Measurements from ENCODE around the gene MMS19.
"Not testable (repeated sequence)": the region's sequence is repeated elsewhere in the genome, so short reads cannot be mapped to it uniquely, and the experiment has no call there.

Gene MMS19

DNA sequence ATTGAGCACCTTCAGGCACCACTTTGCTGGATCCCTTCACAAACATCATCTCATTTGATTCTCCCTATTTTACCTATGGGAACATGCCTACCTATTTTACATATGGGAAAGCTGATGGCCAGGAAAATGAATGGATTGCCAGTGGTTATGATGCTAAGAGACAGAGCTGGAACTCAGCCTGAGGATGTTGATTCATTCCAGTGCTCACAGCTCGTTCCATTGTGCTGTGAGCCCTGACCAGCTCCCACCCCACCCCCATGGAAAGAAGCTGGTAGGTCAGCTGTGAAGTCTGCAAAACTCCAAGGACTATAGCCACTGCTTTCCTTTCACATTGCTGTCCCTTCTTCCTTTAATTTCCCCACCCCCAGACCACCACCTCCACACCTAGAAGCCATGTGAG is 10.1 kb upstream of the MMS19 start:
- H3K27ac ChIP-seq = no peak overlapping the region
- no peak overlapping the region for H3K4me3 ChIP-seq

- no peak overlapping the region for H3K27ac ChIP-seq
- H3K4me3 ChIP-seq = no peak overlapping the region
Observed at GRCh38 chr10:97506199-97506991, 8.2 kb upstream of the MMS19 start.

DNA sequence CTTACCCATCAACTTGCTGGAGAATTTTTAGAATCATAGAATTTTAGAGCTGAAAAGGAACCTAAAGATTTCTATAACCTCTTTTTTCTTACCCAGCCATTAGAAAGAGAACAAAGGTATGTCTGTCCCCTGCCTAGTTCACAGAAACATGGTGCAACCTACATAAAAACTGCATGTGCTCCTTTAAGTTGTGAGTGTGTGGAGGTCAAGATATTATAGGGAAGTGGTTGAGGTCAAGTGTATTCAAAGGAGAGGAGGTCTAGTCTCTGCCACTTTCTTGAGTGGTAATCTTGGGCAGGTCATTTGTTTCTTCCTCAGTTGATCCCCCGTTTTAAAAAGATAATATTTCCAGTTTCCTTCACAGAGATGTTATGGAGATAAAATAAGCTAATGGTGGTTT is 6.9 kb upstream of the MMS19 start:
- no peak overlapping the region for H3K27ac ChIP-seq
- H3K4me3 ChIP-seq = no peak overlapping the region

- H3K4me3 ChIP-seq = no peak overlapping the region
- no peak overlapping the region for H3K27ac ChIP-seq
Observed at GRCh38 chr10:97503406-97503805, 5.2 kb upstream of the MMS19 start.

DNA sequence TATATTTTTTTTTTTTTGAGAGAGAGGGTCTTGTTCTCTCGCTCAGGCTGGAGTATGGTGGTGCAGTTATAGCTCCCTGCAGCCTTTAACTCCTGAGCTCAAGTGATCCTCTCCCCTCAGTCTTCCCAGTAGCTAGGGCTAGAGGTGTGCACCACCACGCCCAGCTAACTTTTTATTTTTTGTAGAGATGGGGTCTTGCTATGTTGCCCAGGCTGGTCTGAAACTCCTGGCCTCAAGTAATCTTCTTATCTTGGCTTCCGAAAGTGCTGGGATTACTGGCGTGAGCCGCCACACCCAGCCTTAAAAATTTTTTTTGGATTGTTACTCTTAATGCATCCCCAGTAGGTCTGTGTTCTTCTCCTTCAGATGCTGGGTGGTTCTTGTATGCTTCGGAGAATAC is 4.7 kb upstream of the MMS19 start:
- Histone ChIP-seq H3K27ac (no peak overlapping the region), H3K4me3 (no peak overlapping the region)

DNA sequence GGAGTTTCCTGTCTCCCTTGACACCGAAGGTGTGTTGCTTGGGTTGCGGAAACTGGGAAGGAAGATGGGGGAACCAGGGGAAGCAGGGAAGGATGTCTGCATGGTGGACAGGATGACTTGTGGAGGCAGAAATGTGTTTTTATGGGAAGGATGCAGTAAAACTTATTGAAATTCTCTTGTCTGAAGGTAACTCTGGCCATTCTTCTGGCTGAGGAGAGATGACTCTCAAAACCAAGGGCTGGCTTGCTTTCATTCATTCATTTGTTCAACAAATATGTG is 2.0 kb upstream of the MMS19 start:
- peak overlapping the region in 13 of 21 experiments; percentile 84 to 97 (median 90) for H3K27ac ChIP-seq
- H3K4me3 ChIP-seq = peak overlapping the region in 6 of 7 experiments; percentile 81 to 98 (median 92)

DNA sequence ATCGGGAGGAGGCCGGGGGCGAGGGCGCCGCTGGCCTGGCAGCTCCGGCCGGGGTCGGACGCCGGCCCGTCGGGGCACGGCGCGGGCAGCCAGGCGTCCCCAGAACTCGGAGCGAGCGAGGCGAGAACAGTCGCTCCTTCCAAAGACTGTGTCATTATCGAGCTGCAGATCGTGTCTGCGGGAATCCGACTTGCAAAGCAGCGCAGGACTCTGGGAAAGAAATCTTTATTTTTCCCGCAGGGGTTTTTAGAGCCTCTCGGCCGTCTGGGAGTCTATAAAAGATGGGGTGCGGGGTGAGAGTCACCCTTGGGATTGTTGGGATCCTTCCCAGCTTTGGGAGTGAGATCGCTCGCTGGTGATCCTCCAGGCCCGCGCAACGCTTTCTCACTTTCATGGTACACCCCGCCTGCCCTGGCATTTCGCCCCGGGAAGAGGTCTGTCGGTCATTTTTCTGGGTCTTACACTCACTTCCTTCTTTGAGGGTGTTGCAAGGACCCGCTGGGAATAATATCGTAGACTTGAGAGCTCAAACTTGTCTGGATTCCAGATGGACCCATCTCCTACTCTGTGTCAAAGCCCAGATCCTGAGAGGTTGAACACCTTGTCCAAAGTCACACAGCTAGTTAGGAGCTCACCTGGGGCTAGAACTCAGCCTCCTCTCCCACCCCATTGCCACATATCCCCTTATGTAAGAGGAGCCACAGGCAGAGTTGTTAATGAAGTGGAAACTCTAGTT is 1.5 kb upstream of the MMS19 start:
- H3K27ac ChIP-seq = peak overlapping the region in 20 of 21 experiments; percentile 81 to 97 (median 90)
- peak overlapping the region; percentile 81 to 98 (median 93) for H3K4me3 ChIP-seq

- Histone ChIP-seq H3K4me3 (peak within 1 kb of the TSS; percentile 81 to 98 (median 93)), H3K27ac (peak within 1 kb of the TSS; percentile 39 to 97 (median 89))
Observed at GRCh38 chr10:97498841-97499560, 779 bp upstream of the MMS19 start, which contains the start of gene UBTD1. Gene UBTD1, plus strand, starts transcription at chr10:97498924. Its CDS starts 280 bp downstream, at chr10:97499204.

- peak overlapping the region; percentile 81 to 98 (median 93) for H3K4me3 ChIP-seq
- peak overlapping the region; percentile 39 to 97 (median 89) for H3K27ac ChIP-seq
Observed at GRCh38 chr10:97497572-97498075, 598 bp downstream of the MMS19 start.

- Histone ChIP-seq H3K27ac (peak overlapping the region in 7 of 21 experiments; percentile 45 to 64 (median 54)), H3K4me3 (no peak overlapping the region)
Observed at GRCh38 chr10:97494863-97495506, 3.2 kb downstream of the MMS19 start.

GRCh38 chr10:97494151-97494550 is 4.1 kb downstream of the MMS19 start:
- no peak overlapping the region for H3K4me3 ChIP-seq
- H3K27ac ChIP-seq = peak overlapping the region in 2 of 21 experiments; percentile 6 to 14

GRCh38 chr10:97490592-97490991 is 7.6 kb downstream of the MMS19 start:
- Histone ChIP-seq H3K4me3 (no peak overlapping the region), H3K27ac (peak overlapping the region in 3 of 21 experiments; percentile 12 to 49 (median 24))

- Histone ChIP-seq H3K27ac (no peak overlapping the region), H3K4me3 (no peak overlapping the region)
Observed at GRCh38 chr10:97485647-97486281, 12.5 kb downstream of the MMS19 start.

GRCh38 chr10:97483921-97484320 is 14.3 kb downstream of the MMS19 start:
- peak overlapping the region in 1 of 21 experiments; percentile 51 for H3K27ac ChIP-seq
- H3K4me3 ChIP-seq = no peak overlapping the region

DNA sequence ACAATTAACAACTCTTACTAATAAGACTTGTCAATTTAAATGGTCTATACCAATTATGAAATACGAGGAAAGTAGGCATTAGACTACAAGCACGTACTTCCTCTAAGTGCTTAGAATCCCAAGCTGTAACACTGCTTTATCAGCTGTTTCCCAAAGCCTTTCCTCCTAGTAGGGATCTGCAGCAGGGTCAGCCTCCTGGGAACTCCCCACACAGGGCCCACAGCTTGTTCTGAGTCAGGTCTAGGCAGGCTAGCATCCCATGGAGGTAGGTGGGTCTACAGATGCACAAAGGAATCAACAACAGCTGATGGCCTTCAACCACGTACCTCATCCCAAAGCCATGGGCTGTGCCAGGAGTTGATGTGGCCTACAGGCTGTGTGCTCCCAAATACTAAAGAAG is 14.7 kb downstream of the MMS19 start:
- Histone ChIP-seq H3K4me3 (no peak overlapping the region), H3K27ac (peak overlapping the region in 2 of 21 experiments; percentile 11 to 51)

DNA sequence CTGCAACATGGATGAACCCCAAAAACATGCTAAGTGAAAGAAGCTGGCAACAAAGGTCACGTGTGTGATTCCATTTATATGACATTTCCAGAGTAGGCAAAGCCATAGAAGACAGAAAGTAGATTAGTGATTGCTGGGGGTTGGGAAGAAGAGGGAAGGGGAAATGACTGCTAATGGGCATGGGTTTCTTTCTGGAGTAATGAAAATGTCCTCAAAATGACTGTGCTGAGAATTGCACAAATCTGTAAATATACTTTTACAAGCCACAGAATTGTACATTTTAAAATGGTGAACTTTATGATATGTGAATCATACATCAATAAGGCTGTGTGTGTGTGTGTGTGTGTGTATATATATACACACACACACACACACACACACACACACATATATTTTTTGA is 15.8 kb downstream of the MMS19 start:
- Histone ChIP-seq H3K4me3 (no peak overlapping the region), H3K27ac (peak overlapping the region in 1 of 21 experiments; percentile 43)

GRCh38 chr10:97481071-97481470 is 17.2 kb downstream of the MMS19 start:
- H3K27ac ChIP-seq = peak overlapping the region in 1 of 21 experiments; percentile 45
- no peak overlapping the region for H3K4me3 ChIP-seq

DNA sequence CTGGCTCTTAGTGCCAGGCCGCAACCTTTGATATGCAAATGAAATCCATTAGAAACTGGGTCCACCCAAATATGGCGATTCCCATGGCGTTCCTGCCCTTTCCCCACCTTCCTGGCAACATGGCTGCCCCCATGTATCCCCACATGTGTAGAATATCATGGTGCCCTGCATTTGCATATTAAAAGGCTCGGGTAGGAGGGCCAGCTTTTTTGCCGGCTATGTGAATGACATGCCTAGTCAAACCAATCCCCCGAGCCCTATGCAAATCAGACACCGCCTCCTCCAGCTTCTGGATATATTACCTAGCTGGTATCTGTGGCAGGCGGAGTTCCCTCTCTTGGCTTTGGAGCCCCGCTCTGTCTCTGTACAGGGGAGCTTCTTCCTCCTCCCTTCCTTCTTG is 18.3 kb downstream of the MMS19 start:
- no peak overlapping the region for H3K27ac ChIP-seq
- H3K4me3 ChIP-seq = no peak overlapping the region

DNA sequence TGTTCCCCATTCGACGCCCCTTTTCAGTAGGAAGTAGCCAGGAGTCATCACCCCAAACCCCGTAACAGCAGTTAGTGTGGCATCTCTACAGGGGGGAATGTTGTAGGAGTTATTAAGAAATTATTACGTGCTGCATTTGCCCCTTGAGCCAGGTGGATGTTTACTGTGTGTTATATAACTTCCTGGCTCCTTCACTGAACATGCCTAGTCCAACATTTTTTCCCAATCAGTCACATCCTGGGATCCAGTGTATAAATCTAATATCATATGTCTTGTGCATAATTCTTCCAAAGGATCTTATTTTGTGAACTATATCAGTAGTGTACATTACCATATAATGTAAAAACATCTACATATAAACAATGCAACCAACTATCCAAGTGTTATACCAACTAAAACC is 18.8 kb downstream of the MMS19 start:
- not testable (repeated sequence) for H3K27ac ChIP-seq, H3K4me3 ChIP-seq

Measured in skin epidermis (tissue), 12 donors.